Measurements from ENCODE around the gene BBOF1. TPM values are rescaled to one million over a fixed set of nuclear protein-coding genes. Genes with fewer than 3 reads are reported as not detected.
"Not testable (repeated sequence)": the region's sequence is repeated elsewhere in the genome, so short reads cannot be mapped to it uniquely, and the experiment has no call there.

BBOF1 gene
- total RNA-seq, 4 donors from 2014 or later, result 4.1 to 7.5 (median 5.4) TPM

DNA sequence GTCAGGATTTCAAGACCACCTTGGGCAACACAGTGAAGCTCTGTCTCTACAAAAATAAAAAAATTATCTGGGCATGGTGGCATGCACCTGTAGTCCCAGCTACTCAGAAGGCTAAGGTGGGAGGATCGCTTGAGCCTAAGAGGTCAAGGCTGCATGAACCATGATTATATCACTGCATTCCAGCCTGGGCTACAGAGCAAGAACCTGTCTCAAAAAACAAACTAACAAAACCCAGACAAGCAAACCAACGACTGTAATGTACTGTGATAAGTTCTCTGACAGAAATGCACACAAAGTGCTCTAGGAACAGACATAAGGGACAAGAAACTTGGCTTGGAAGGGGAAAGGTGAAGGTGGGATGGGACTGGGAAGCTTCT, 22.4 kb upstream of the BBOF1 start:
- no peaks in the 10 kb centered on the region for H3K27me3 ChIP-seq
- intact Hi-C loops (cut with DNase I; ENCODE audit: low total_unique reads), result no loop called here
- in situ Hi-C loops (cut with MboI; ENCODE audit: low pct_ligation_motif_present in 1 of 4, low pct_unique_long_range_greater_than_20kb in 1 of 4, low sequenced_read_pairs in 3 of 4), result no loop called here
- H3K27ac ChIP-seq, result peak overlapping the region; percentile 80 to 89 (median 86)
- no peak for DNase-seq
- TF ChIP-seq, protein P1, sequence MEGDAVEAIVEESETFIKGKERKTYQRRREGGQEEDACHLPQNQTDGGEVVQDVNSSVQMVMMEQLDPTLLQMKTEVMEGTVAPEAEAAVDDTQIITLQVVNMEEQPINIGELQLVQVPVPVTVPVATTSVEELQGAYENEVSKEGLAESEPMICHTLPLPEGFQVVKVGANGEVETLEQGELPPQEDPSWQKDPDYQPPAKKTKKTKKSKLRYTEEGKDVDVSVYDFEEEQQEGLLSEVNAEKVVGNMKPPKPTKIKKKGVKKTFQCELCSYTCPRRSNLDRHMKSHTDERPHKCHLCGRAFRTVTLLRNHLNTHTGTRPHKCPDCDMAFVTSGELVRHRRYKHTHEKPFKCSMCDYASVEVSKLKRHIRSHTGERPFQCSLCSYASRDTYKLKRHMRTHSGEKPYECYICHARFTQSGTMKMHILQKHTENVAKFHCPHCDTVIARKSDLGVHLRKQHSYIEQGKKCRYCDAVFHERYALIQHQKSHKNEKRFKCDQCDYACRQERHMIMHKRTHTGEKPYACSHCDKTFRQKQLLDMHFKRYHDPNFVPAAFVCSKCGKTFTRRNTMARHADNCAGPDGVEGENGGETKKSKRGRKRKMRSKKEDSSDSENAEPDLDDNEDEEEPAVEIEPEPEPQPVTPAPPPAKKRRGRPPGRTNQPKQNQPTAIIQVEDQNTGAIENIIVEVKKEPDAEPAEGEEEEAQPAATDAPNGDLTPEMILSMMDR (IDR thresholded peaks at IDR 0.05), result no peak
- TF ChIP-seq POLR2A (IDR thresholded peaks at IDR 0.05) (no peak), EP300 (IDR thresholded peaks at IDR 0.05; ENCODE audit: low read depth) (no peak), POLR2AphosphoS5 (IDR thresholded peaks at IDR 0.05) (no peak)
- H3K36me3 ChIP-seq, result no peaks in the 10 kb centered on the region
- H3K9me3 ChIP-seq, result no peaks in the 10 kb centered on the region
- WGBS, 2 donors (ENCODE audit: low coverage in 1 of 2), result 0 to 21% methylated on average over 1 to 2 of the region's 2 CpGs
- H3K4me1 ChIP-seq, result peaks cover 0 to 35% (median 19%) of the 10 kb centered on the region in 4 donors
- peak overlapping the region in 1 of 4 donors; percentile 1 for H3K4me3 ChIP-seq

DNA sequence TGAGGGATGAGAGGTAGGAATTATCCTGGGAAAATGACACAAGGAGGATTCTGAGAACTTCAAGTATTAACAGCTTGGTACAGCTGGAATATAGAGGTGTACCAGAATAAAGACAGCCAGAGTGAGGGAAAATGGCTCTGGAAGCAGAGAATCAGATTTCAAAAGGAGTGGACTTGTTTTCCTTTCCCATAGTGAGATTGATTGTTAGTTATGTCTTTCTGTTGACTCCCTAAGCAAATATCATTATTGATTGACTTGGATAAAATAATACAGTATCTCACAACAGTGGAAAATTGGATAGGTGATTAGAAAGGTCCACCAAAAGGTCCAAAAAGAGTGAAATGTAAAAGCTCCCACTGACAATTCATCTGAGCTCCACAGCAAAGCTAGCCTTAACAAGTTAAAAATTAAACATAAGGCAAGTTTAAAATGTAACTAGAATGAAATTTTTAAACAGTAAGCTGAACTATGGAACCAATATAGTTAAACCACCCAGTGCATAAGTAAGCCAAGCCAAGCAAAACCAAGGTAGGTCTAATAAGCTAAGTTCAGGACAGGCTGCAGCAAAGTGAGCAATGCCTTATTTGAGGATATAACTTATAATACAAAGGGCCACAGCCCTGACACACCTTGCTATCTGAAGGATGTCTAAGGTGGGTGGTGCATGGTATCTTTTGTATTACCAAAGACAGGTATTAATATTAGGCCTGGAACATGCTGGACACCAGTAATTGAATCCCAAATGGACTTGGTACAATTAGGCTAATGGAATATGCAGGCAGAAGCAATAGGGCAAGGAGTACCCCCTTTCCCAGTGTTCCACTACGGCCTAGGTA, 21.8 kb upstream of the BBOF1 start:
- in situ Hi-C loops (cut with MboI; ENCODE audit: low pct_ligation_motif_present in 1 of 4, low pct_unique_long_range_greater_than_20kb in 1 of 4, low sequenced_read_pairs in 3 of 4), result no loop called here
- intact Hi-C loops (cut with DNase I; ENCODE audit: low total_unique reads), result no loop called here
- TF ChIP-seq EP300 (IDR thresholded peaks at IDR 0.05; ENCODE audit: low read depth) (no peak), POLR2A (IDR thresholded peaks at IDR 0.05) (no peak), POLR2AphosphoS5 (IDR thresholded peaks at IDR 0.05) (peak in 2 of 3 donors; percentile 47 to 78)
- TF ChIP-seq, protein P1 (IDR thresholded peaks at IDR 0.05), result no peak
- Histone ChIP-seq H3K4me1 (peaks cover 0 to 32% (median 17%) of the 10 kb centered on the region in 4 donors), H3K4me3 (peak overlapping the region in 1 of 4 donors; percentile 1), H3K27ac (peak overlapping the region; percentile 80 to 89 (median 86)), H3K27me3 (no peaks in the 10 kb centered on the region), H3K9me3 (no peaks in the 10 kb centered on the region), H3K36me3 (no peaks in the 10 kb centered on the region)
- DNase-seq, result peak; percentile 49
- WGBS, 2 donors (ENCODE audit: low coverage in 1 of 2), result 44% methylated on average over 1 of the region's 1 CpG; no CpG with 5 or more reads in 1 of the 2 donors

DNA sequence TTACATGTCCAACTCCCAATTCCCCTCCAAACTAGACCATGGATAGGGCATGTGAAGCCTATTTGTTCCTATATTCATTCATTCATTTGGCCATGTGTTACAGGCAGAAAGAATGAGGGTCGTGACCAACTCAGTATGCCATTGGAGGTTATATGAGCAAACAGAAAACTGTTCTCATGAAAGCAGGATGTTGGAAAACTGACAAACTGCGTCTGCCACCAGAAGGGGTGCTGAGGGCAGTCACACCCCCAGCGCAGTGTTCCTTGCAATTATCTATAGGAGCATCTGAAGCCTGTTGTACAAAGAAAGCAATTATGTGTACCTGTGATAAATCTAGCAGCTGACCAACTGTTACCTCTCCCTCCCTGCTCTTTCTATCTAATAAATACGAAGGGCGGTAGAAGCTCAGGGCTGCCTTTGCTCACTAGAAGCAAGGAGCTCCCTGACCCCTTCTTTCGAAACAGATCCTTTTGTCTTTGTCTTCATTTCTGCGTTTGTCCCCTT, 21.2 kb upstream of the BBOF1 start:
- Histone ChIP-seq H3K36me3 (no peaks in the 10 kb centered on the region), H3K27ac (peak overlapping the region; percentile 80 to 89 (median 86)), H3K9me3 (no peaks in the 10 kb centered on the region), H3K27me3 (no peaks in the 10 kb centered on the region), H3K4me1 (peaks cover 0 to 30% (median 16%) of the 10 kb centered on the region in 4 donors), H3K4me3 (no peak overlapping the region)
- in situ Hi-C loops (cut with MboI; ENCODE audit: low pct_ligation_motif_present in 1 of 4, low pct_unique_long_range_greater_than_20kb in 1 of 4, low sequenced_read_pairs in 3 of 4) (no loop called here), intact Hi-C loops (cut with DNase I; ENCODE audit: low total_unique reads) (no loop called here)
- DNase-seq, result peak; percentile 68
- TF ChIP-seq POLR2AphosphoS5 (IDR thresholded peaks at IDR 0.05) (peak in 2 of 3 donors; percentile 30 to 70), POLR2A (IDR thresholded peaks at IDR 0.05) (peak; percentile 51), EP300 (IDR thresholded peaks at IDR 0.05; ENCODE audit: low read depth) (no peak)
- TF ChIP-seq, protein P1 (IDR thresholded peaks at IDR 0.05), result no peak
- 59 to 60% methylated on average over 4 to 7 of the region's 7 CpGs for WGBS, 2 donors (ENCODE audit: low coverage in 1 of 2)

DNA sequence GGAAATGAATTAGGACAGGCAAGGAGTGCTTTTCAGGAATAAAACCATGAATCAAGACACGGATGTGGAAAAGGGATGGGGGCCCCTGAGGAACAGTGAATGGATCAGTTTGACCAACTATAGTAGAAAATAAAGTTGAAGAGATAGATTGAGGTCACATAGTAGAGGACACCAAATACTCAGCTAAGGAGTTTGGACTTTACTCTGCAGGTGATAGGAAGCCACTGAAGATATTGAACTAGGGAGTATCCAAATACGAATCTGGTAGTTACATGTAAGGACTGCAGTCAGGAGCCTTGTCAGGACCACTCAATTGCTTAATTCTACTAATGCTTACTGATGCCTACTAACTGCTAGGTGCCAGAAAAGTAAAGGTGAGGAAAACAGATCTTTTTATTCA, 20.4 kb upstream of the BBOF1 start:
- peak overlapping the region; percentile 80 to 89 (median 86) for H3K27ac ChIP-seq
- peaks cover 0 to 24% (median 13%) of the 10 kb centered on the region in 4 donors for H3K4me1 ChIP-seq
- 36 to 51% methylated on average over 1 to 2 of the region's 2 CpGs for WGBS, 2 donors (ENCODE audit: low coverage in 1 of 2)
- no peak overlapping the region for H3K4me3 ChIP-seq
- no peak for DNase-seq
- in situ Hi-C loops (cut with MboI; ENCODE audit: low pct_ligation_motif_present in 1 of 4, low pct_unique_long_range_greater_than_20kb in 1 of 4, low sequenced_read_pairs in 3 of 4), result no loop called here
- no peaks in the 10 kb centered on the region for H3K27me3 ChIP-seq
- H3K36me3 ChIP-seq, result no peaks in the 10 kb centered on the region
- TF ChIP-seq, protein P1 (IDR thresholded peaks at IDR 0.05), result no peak
- no peak for TF ChIP-seq POLR2AphosphoS5 (IDR thresholded peaks at IDR 0.05)
- TF ChIP-seq POLR2A (IDR thresholded peaks at IDR 0.05), result no peak
- no peak for TF ChIP-seq EP300 (IDR thresholded peaks at IDR 0.05; ENCODE audit: low read depth)
- intact Hi-C loops (cut with DNase I; ENCODE audit: low total_unique reads), result no loop called here
- no peaks in the 10 kb centered on the region for H3K9me3 ChIP-seq

DNA sequence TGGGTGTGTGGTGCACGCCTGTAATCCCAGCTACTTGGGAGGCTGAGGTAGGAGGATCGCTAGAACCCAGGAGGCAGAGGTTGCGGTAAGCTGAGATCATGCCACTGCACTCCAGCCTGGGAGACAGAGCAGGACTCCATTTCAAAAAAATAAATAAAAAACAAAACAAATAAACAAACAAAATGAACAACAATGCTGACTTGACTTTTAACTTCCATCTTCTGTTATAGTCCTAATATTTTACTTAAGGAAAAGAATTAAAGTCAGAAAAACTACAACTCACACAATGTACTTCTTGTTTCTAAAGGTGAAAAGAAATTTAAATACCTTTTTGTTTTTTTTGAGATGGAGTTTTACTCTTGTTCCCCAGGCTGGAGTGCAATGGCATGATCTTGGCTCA, 13.5 kb upstream of the BBOF1 start:
- H3K4me1 ChIP-seq; DNase-seq; H3K4me3 ChIP-seq; in situ Hi-C loops (cut with MboI; ENCODE audit: low pct_ligation_motif_present in 1 of 4, low pct_unique_long_range_greater_than_20kb in 1 of 4, low sequenced_read_pairs in 3 of 4); H3K36me3 ChIP-seq; H3K27me3 ChIP-seq; intact Hi-C loops (cut with DNase I; ENCODE audit: low total_unique reads); H3K9me3 ChIP-seq; H3K27ac ChIP-seq: not testable (repeated sequence)
- WGBS, 2 donors (ENCODE audit: low coverage in 1 of 2), result 97% methylated on average over 3 of the region's 3 CpGs; no CpG with 5 or more reads in 1 of the 2 donors
